ENCODE results near the gene ZMAT2.

GRCh38 chr5:140658870-140659269 lies 41.4 kb upstream of the ZMAT2 start:
- TF ChIP-seq POLR2AphosphoS5 (IDR thresholded peaks at IDR 0.05; ENCODE audit: insufficient read depth, low read depth, low read length) (no peak), POLR2A (IDR thresholded peaks at IDR 0.05; ENCODE audit: low read depth, low read length) (no peak), CTCF (IDR thresholded peaks at IDR 0.05; ENCODE audit: extremely low read depth in 1 of 2, insufficient read depth in 1 of 2, low read depth in 1 of 2, low read length in 2 of 2) (no peak), EZH2 (IDR thresholded peaks at IDR 0.05; ENCODE audit: borderline replicate concordance, low read depth, low read length, severe bottlenecking) (no peak)

Data from endothelial cell of umbilical vein (primary cell).